IgD-negative memory B cell (primary cell): Measurements from ENCODE around the gene CCDC152. TPM values are rescaled to one million over a fixed set of nuclear protein-coding genes. Genes with fewer than 3 reads are reported as not detected.

Experiments used
- H3K27ac Mint-ChIP-seq, 3 donors: one replicate each; pipeline ENCODE4 v1.8.0; 2020 to 2022; ENCODE audit warnings: mild to moderate bottlenecking in 3 of 3, mixed read lengths in 3 of 3, moderate library complexity in 1 of 3
- H3K27me3 Mint-ChIP-seq: one replicate; pipeline ENCODE4 v1.8.0; 2021; ENCODE audit warnings: mixed read lengths
- H3K36me3 Mint-ChIP-seq: one replicate; pipeline ENCODE4 v1.8.0; 2020; ENCODE audit warnings: mild to moderate bottlenecking, mixed read lengths
- H3K4me1 Mint-ChIP-seq, 3 donors: one replicate each; pipeline ENCODE4 v1.8.0; 2020 to 2022; ENCODE audit warnings: mixed read lengths in 3 of 3, mild to moderate bottlenecking in 1 of 3
- H3K4me3 Mint-ChIP-seq, 4 donors: one replicate each; pipeline ENCODE4 v1.8.0; 2020 to 2022; ENCODE audit warnings: mild to moderate bottlenecking in 4 of 4, mixed read lengths in 4 of 4, moderate library complexity in 3 of 4
- H3K9me3 Mint-ChIP-seq, 3 donors: one replicate each; pipeline ENCODE4 v1.8.0; 2020 to 2021; ENCODE audit warnings: mixed read lengths in 3 of 3, mild to moderate bottlenecking in 1 of 3
- polyA plus RNA-seq: library from polyadenylated mRNA; unstranded; fragments of 300-500 nt; fragmentation: Illumina TruSeq; gene quantifications from one replicate; pipeline ENCODE4 v1.2.3, GENCODE V29; 2021

CCDC152 gene
- polyA plus RNA-seq, 1 donor from 2014 or later, result 1.2 TPM

DNA sequence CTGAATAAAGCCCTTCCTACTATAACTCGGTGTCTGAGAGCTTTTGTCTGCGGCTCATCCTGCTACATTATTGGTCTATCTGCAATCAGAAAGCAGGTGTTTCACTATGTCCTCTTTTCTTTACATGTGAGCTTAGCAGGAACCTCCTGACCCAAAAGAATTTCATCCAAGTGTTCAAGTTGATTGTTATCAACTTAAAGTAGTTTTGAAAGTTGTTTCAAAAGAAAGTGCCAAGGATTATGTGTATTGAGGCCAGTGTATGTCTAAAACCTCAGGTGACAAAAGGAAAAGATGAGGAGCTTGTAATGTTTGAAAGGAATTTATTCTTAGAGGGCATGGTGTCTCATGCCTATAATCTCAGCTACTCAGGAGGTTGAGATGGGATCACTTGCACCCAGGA is 63.1 kb downstream of the CCDC152 start:
- Mint-ChIP-seq H3K9me3 (no peaks in the 10 kb centered on the region), H3K36me3 (no peaks in the 10 kb centered on the region), H3K4me3 (no peak overlapping the region), H3K4me1 (no peaks in the 10 kb centered on the region), H3K27me3 (no peaks in the 10 kb centered on the region), H3K27ac (no peak overlapping the region)

- Mint-ChIP-seq H3K4me3 (no peak overlapping the region), H3K4me1 (no peaks in the 10 kb centered on the region), H3K9me3 (no peaks in the 10 kb centered on the region), H3K27me3 (no peaks in the 10 kb centered on the region), H3K27ac (no peak overlapping the region), H3K36me3 (no peaks in the 10 kb centered on the region)
Measured at GRCh38 chr5:42822548-42822947, 65.9 kb downstream of the CCDC152 start.

GRCh38 chr5:42824347-42824976 is 67.8 kb downstream of the CCDC152 start:
- Mint-ChIP-seq H3K9me3 (no peaks in the 10 kb centered on the region), H3K27me3 (no peaks in the 10 kb centered on the region), H3K27ac (no peak overlapping the region), H3K36me3 (no peaks in the 10 kb centered on the region), H3K4me1 (no peaks in the 10 kb centered on the region), H3K4me3 (no peak overlapping the region)

DNA sequence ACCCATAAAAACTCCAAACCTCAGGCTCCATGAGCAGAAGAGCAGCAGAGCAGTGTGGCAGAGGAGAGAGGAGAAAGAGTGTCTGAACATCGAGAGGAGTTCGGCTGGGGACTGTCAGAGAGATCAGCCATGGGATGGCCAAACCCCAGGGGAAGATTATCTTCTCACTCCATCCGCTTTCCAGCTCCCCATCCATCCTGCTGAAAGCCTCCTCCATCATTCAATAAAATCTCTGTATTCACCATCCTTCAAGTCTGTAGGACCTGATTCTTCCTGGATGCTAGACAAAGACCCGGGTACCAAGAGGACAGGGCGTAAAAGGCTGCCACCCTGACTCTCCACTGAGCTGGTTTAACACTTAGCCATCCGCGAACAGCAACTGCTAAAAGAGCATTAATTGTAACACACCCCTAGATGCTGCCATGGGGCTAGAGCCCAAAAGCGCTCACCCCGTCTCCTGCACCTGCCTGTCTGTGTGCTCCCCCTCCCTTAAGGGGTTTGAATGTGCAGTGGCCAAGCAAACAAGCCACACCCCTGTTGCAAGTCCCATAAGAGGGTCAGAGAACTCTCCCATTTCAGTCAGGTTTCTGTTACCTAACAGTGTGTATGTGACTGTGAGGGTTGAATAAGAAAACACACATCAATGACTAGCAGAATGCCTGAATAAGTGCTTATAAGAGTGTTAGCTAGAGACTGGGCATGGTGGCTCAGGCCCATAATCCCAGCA is 69.0 kb downstream of the CCDC152 start:
- H3K27me3 Mint-ChIP-seq, result no peaks in the 10 kb centered on the region
- no peak overlapping the region for H3K4me3 Mint-ChIP-seq
- H3K27ac Mint-ChIP-seq, result no peak overlapping the region
- H3K9me3 Mint-ChIP-seq, result no peaks in the 10 kb centered on the region
- no peaks in the 10 kb centered on the region for H3K4me1 Mint-ChIP-seq
- H3K36me3 Mint-ChIP-seq, result no peaks in the 10 kb centered on the region

GRCh38 chr5:42826757-42827515 is 70.3 kb downstream of the CCDC152 start:
- H3K36me3 Mint-ChIP-seq, result peaks cover 2% of the 10 kb centered on the region
- H3K27me3 Mint-ChIP-seq, result no peaks in the 10 kb centered on the region
- H3K27ac Mint-ChIP-seq, result no peak overlapping the region
- H3K4me3 Mint-ChIP-seq, result no peak overlapping the region
- H3K9me3 Mint-ChIP-seq, result no peaks in the 10 kb centered on the region
- H3K4me1 Mint-ChIP-seq, result no peaks in the 10 kb centered on the region

DNA sequence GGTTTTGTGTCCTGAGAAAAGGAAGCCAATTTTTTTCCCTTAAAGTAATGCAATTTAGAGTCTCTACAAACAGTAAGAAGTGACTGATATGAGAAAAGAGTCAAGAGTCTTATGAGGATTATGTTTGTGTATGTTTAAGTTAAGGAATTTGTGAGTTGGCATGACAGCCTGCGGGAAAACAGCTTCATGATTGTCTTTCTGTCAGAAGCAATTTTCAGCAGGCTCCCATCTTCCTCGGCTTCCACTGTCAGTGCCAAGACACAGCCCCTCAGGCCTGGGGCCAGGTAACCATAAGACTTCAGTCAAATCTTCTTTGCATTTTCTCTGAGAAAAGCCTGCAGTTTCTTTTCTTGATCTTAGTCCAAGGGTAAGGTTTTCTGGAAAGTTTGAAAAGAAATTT is 72.1 kb downstream of the CCDC152 start:
- Mint-ChIP-seq H3K27ac (no peak overlapping the region), H3K4me3 (no peak overlapping the region)

DNA sequence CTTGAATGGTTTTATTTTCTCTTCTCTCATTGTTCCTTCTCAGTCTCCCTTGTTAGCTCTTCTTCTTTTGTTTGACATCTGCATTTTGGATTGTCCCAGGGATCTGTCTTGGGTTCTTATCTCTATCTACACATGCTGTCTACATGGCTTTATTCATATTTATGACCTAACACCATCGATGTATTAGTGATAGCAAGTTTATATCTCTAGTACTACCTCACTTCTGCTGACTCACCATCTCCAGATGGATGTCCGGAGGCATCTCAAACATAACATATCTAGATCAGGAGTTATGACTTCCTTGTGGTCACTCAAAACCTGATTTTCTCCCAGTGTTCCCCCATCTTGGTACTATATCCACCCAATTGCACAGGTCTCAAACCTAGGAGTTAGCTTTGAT is 74.3 kb downstream of the CCDC152 start:
- Mint-ChIP-seq H3K9me3 (peaks cover 0 to 3% (median 3%) of the 10 kb centered on the region in 3 donors), H3K4me1 (no peaks in the 10 kb centered on the region), H3K27ac (no peak overlapping the region)

More for the DNA sequence above, 72.1 kb downstream of the CCDC152 start:
- no peaks in the 10 kb centered on the region for H3K4me1 Mint-ChIP-seq
- no peaks in the 10 kb centered on the region for H3K9me3 Mint-ChIP-seq
- H3K36me3 Mint-ChIP-seq, result peaks cover 2% of the 10 kb centered on the region
- H3K27me3 Mint-ChIP-seq, result no peaks in the 10 kb centered on the region

DNA sequence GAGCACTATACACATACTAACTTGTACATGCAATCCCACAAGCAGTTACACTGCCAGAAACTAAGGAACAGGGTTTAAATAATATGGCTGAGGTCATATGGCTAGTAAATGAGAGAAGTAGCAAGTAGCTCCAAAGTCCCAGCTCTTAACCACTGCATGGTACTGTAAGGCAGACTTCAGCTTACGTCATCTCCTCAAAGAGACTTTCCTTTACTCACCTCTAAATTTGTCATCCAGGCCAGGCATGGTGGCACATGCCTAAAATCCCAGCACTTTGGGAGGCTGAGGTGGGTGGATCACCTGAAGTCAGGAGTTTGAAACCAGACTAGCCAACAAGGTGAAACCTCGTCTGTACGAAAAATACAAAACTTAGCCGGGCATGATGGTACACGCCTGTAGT is 75.4 kb downstream of the CCDC152 start:
- peaks cover 0 to 3% (median 3%) of the 10 kb centered on the region in 3 donors for H3K9me3 Mint-ChIP-seq
- H3K27me3 Mint-ChIP-seq, result no peaks in the 10 kb centered on the region
- H3K4me1 Mint-ChIP-seq, result no peaks in the 10 kb centered on the region
- no peak overlapping the region for H3K27ac Mint-ChIP-seq
- H3K36me3 Mint-ChIP-seq, result peaks cover 2% of the 10 kb centered on the region
- H3K4me3 Mint-ChIP-seq, result no peak overlapping the region

More for the DNA sequence above, 74.3 kb downstream of the CCDC152 start:
- no peaks in the 10 kb centered on the region for H3K27me3 Mint-ChIP-seq
- H3K4me3 Mint-ChIP-seq, result no peak overlapping the region
- peaks cover 2% of the 10 kb centered on the region for H3K36me3 Mint-ChIP-seq

DNA sequence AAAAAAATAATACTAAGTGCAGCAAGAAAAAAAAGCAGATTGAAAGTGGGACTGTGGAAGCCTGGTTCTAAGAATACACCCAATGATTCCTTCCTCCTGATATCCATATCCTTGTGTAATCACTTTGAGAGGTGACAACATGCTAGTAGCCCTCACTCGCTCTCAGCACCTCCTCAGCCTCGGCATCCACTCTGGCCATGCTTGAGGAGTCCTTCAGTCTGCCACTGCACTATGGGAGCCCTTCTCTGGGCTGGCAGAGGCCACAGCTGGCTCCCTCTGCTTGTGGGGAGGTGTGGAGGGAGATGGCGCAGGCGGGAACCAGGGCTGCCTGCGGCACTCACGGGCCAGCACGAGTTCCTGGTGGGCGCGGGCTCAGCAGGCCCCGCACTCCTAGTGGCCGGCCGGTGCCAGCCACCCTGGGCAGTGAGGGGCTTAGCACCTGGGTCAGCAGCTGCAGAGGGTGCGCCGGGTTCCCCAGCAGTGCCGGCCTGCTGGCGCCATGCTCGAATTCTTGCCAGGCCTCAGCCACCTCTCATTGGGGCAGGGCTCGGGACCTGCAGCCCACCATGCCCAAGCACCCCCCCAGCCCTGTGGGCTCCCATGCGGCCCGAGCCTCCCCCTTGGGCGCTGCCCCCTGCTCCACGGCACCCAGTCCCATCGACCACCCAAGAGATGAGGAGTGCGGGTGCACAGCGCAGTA is 79.6 kb downstream of the CCDC152 start:
- H3K36me3 Mint-ChIP-seq, result peaks cover 2% of the 10 kb centered on the region
- peaks cover 2% of the 10 kb centered on the region for H3K27me3 Mint-ChIP-seq
- H3K4me3 Mint-ChIP-seq, result no peak overlapping the region
- no peak overlapping the region for H3K27ac Mint-ChIP-seq
- H3K4me1 Mint-ChIP-seq, result no peaks in the 10 kb centered on the region
- peaks cover 0 to 3% (median 3%) of the 10 kb centered on the region in 3 donors for H3K9me3 Mint-ChIP-seq

GRCh38 chr5:42837601-42838000 is 81.0 kb downstream of the CCDC152 start:
- Mint-ChIP-seq H3K4me3 (no peak overlapping the region), H3K27ac (no peak overlapping the region), H3K4me1 (no peaks in the 10 kb centered on the region), H3K27me3 (peaks cover 2% of the 10 kb centered on the region), H3K36me3 (no peaks in the 10 kb centered on the region), H3K9me3 (peaks cover 0 to 3% (median 3%) of the 10 kb centered on the region in 3 donors)

DNA sequence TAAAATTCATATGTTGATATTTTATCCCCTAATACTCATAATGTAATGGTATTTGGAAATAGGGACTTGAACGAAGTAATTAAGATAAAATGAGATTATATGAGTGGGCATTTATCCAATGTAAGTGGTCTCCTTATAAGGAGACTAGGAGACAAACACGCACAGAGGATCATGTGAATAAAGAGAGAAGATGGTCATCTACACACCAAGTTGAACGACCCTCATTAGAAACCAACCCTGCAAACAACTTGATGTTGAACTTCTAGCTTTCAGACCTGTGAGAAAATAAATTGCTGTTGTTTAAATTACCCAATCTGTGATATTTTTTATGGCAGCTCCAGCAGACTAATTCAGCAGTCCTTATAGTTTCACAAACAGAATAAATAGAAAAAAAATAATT is 82.6 kb downstream of the CCDC152 start:
- Mint-ChIP-seq H3K9me3 (peaks cover 0 to 3% (median 3%) of the 10 kb centered on the region in 3 donors), H3K27ac (no peak overlapping the region), H3K4me3 (no peak overlapping the region), H3K4me1 (no peaks in the 10 kb centered on the region), H3K36me3 (no peaks in the 10 kb centered on the region), H3K27me3 (peaks cover 4% of the 10 kb centered on the region)

- Mint-ChIP-seq H3K4me3 (no peak overlapping the region), H3K9me3 (no peaks in the 10 kb centered on the region), H3K36me3 (no peaks in the 10 kb centered on the region), H3K4me1 (no peaks in the 10 kb centered on the region), H3K27ac (no peak overlapping the region), H3K27me3 (peaks cover 4% of the 10 kb centered on the region)
Measured at GRCh38 chr5:42840269-42840668, 83.7 kb downstream of the CCDC152 start.

DNA sequence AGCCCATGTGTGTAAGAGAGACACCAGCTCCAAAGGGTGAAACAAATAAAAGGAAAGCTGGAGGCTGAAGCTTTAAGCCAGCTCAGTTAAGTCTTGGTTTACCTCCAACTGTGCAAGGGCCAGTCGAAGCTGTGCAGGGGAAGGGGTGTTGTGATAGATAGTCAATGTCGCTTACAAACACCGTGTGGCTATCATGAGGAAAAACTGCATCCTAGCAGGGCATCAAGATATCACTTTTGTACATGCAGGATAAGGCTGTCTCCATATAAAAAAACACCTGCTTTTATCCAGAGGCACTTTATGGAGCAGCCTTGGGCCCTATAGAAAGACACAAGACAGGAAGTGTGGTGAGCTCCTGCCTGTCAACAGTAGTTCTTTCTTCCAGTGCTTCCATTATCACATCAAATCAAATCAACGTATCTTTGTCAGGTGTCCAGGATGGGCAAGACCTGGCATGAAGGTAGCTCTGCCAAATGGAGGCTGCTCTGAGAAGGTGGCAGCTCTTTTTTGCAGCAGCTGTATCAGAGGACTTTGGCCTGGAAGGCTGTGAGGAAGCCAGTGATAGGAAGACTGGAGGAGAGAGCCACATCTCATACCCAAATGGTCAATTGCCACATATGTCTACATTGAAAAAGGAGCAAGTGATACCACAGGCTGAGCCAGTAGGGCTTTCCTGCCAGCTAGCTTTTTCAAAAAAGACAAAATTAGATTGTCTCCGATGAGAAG is 84.4 kb downstream of the CCDC152 start:
- Mint-ChIP-seq H3K36me3 (no peaks in the 10 kb centered on the region), H3K4me3 (no peak overlapping the region), H3K4me1 (no peaks in the 10 kb centered on the region), H3K27ac (no peak overlapping the region), H3K9me3 (no peaks in the 10 kb centered on the region), H3K27me3 (peaks cover 4% of the 10 kb centered on the region)

DNA sequence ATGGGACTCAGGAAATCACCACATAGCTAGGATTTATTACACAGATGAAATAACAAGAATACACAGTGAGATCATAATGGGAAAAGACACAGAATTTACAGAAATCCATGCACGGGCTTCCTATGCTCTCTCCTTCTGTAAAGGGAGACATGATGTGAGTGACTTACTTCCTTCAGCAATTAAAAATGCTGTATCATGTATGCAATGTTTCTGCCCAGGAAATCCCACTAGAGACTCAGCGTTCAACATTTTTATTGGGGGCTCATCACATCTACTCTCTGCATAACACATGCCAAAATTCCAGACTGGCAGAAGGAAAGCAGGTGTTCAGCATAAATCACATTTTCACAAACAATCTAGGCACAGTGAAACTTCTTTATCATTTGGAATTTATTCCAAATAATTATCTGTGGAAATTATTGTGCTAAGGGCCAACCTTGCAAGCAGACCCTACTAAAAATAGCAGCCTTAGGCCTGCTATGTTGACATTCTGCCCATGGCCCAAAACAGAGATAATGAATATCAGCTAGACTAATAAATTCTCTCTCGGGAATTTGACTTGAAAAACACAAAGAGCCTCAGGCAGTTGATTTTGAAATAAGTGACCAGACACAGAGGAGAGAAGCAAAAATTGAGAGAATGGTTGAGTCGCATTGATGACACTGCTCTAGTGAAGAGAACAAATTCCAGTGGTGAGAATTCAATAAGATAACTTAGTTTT is 86.5 kb downstream of the CCDC152 start:
- H3K36me3 Mint-ChIP-seq, result no peaks in the 10 kb centered on the region
- no peaks in the 10 kb centered on the region for H3K4me1 Mint-ChIP-seq
- no peak overlapping the region for H3K4me3 Mint-ChIP-seq
- H3K27me3 Mint-ChIP-seq, result peaks cover 4% of the 10 kb centered on the region
- no peak overlapping the region for H3K27ac Mint-ChIP-seq
- H3K9me3 Mint-ChIP-seq, result no peaks in the 10 kb centered on the region
